GM18507 (cell line): ENCODE results near the gene MUC5B.

Experiments
- DNase-seq: peaks from one replicate; pipeline ENCODE4 v3.0.0; 2011; ENCODE audit warnings: low read depth; ENCODE audit not compliant: insufficient read length; ENCODE audit errors: extremely low spot score
- FAIRE-seq: peaks from 2 replicates; lab custom pipeline; 2011; peaks lifted over from hg19 to GRCh38; lab: Jason Lieb, UNC

MUC5B gene

DNA sequence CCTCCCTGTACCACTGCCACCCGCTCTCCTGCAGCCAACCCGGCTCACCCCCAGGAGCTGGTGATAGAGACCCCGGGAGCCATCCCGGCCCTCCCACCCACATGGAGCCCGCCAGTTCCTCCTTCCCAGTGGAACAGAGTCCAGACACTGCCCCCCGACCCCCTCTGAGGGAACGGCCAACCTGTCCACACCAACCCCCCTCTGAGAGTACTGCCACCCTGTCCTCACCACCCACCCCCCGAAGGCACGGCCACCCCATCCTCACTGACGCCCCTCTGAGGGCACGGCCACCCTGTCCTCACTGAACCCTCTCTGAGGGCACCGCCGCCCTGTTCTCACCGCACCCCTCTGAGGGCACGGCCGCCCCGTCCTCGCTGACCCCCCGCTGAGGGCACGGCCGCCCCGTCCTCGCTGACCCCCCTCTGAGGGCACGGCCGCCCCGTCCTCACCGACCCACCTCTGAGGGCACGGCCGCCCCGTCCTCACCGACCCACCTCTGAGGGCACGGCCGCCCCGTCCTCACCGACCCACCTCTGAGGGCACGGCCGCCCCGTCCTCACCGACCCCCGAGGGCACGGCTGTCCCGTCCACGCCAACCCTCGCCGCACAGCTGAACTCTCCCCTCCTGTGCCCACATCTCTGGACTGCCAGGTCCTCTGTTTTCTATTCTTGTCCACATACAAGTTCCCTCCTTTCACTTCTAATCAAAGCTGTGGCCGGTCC, 68.6 kb downstream of the MUC5B start:
- no peak for FAIRE-seq

GRCh38 chr11:1292018-1292643, 69.3 kb downstream of the MUC5B start:
- FAIRE-seq = no peak
- DNase-seq = no peak

More for the DNA sequence above, 68.6 kb downstream of the MUC5B start:
- DNase-seq = no peak

- FAIRE-seq (no peak), DNase-seq (no peak)
Measured at GRCh38 chr11:1292644-1293618, 70.1 kb downstream of the MUC5B start.

DNA sequence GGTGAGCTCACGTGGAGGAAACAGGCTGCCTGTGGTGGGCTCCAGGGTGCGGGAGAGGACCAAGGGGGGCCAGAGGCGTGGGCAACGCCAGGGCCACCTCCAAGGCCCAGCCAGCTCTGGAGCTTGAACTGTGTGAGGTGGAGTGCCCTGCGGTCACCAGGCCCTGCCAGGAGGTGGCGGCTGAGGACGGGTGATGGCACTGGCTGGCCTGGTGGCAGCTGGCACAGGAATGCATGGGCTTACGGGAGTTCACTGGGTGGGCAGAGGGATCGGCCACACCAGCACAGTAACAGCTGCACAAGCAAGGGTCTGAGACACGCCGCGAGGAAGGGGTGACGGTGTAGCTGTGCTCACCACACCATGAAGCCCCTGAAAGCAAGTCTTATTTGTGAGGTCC, 70.8 kb downstream of the MUC5B start:
- DNase-seq = no peak
- FAIRE-seq = no peak

DNA sequence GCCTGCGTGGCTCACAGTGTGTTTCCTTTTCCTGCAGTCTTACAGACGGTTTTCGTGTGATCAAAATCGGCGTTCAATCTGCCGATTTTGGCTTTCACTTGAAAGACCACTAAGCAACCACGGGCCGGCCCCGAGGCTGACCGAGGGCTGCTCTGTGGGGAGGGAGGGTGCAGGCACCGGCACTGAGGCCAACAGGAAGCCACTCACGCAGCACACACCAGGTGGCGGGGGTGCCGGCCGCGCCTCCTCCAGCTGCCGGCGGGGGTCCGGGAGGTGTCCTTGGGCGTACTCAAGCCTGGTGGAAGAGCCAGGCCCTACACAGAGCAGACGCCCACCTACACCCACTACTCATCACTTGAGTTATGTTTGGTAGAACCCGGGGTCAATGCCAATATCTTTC, 72.2 kb downstream of the MUC5B start:
- FAIRE-seq = no peak
- DNase-seq = no peak

DNA sequence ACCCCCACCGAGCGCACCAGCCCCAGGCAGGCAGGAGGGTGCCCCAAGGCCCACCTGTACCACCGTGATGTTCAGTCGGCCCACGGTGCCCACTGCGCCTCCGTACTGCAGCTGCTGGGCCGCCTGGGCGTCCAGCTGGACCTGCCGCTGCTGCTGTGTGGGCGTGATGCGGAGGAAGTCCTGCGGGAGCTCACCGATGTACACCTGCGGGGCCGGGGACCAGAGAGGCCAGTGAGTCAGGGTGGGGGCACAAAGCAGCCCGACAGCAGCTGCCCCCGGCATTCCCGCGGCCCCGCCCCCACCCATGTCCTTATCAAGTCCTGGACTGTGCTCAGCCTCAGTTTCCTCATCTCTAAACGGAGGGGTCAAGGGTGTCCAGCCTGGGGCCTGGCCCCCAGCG, 72.7 kb downstream of the MUC5B start:
- no peak for FAIRE-seq
- DNase-seq = no peak

GRCh38 chr11:1296287-1296686, 73.4 kb downstream of the MUC5B start:
- DNase-seq (no peak), FAIRE-seq (no peak)

DNA sequence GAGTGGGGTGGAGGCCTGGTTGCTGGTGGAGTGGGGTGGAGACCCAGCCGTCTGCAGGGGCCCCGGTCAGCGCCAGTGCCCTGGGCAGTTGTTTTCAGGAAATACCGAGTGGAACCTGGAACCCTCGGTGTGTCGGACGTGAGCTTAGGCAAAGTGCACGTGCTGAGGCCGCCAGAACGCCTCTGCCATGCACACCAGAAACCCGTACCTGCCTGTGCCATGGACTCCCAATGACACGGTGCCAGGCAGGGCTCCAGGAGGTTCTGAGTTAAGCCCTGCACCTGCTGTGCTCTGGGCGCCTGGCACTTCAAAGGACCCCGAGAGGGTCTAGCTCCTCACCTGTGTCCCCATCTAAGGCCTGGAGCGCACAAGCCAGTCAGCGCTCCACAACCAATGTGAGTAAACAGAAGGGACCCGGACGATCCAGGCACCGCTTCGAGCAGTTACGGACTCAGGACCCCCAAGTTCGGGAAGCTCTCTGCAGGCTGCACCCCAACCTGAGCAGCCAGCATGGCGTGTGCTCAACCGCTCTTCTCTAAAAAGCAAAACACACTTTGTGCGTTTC, 74.2 kb downstream of the MUC5B start:
- no peak for DNase-seq
- FAIRE-seq = no peak

GRCh38 chr11:1297576-1298473, 75.0 kb downstream of the MUC5B start:
- DNase-seq = no peak
- no peak for FAIRE-seq

GRCh38 chr11:1298695-1299492, 76.0 kb downstream of the MUC5B start:
- no peak for FAIRE-seq
- no peak for DNase-seq

- DNase-seq = no peak
Measured at GRCh38 chr11:1299621-1300020, 76.8 kb downstream of the MUC5B start.

GRCh38 chr11:1300121-1300520, 77.3 kb downstream of the MUC5B start:
- FAIRE-seq (no peak), DNase-seq (no peak)

More at GRCh38 chr11:1299621-1300020, 76.8 kb downstream of the MUC5B start:
- FAIRE-seq = no peak

DNA sequence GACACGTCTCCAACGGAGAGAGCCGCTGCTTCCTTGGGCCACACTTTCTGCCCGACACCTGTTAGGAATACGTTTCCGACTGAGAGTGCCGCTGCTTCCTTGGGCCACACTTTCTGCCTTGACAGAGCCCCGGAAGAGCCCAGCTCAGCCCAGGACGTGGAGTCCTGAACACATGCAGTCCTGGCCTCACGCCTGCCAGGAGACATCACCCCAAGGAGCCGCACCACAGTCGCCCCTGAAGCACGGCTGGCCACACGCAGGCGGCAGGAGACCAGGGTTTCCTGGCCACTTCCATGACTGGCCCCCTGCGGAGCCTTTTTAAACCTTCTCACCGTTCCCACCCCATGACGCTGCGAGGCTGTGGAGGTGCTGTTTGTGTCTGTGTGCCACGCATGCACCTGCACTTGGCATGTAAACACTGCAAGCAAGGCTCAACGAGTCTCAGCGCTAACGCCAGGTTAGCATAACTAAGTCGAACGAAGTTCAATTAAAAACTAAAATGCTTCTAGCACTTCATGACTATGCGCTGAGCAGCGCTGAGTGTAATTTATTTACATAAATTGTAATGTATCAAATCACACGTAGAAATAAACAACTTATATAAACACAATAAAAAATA, 77.8 kb downstream of the MUC5B start:
- no peak for FAIRE-seq

DNA sequence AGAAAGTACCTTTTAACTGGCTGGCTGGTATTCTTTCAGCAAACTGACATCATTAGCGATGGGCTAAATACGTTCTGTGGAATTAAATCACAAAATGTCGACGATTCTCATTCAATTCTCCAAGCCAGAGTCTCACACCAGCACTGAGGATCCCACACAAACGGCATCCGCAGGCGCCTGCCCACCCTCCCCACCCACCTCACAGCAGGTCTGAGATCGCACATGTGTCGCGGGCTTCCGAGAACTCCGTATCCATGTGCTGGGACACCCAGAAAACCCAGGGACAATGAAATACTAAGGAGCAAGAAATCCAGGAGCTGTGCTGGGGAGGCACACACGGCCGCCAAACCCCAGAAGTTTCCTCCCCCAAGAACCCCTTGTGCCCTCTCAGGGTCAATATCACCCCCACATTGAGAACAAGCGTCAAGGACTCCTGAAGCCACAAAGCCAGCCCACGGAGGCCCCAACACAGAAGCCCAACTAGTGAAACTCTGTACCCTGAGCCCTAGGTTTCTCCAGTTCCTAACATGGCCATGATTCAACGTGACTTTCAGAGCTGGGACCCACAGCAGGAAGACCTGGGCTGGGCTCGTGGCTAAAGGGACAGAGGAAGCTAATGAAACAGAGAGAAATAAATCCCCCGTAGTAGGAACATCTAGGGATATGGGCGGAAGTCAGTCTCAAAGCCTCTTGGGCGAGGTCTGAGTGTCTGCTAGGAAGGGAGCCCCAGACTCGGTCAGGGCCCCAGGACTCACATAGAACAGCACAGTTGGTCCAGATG, 78.5 kb downstream of the MUC5B start:
- no peak for FAIRE-seq
- no peak for DNase-seq

More for the DNA sequence above, 77.8 kb downstream of the MUC5B start:
- DNase-seq = no peak

DNA sequence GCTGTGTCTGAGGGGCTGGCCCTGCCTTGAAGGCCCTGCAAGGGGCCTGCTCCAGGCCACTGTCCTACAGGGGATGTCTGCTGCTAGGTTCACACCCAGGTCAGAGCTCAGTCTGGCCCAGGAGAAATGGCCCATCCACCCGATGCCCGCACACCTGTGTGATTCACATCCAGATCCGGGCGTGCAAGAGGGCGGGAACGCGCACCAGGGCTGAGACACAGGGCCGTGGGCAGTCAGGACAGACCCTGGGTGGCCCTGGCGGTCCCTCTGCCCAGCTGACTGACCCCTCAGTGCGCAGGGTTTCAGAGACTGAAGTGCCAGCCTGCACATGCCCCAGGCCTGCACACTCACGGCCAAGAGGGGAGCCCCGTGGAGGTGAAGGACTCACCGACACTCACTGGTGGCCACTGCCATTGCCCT, 79.2 kb downstream of the MUC5B start:
- FAIRE-seq (no peak), DNase-seq (no peak)

GRCh38 chr11:1302461-1303125, 79.7 kb downstream of the MUC5B start:
- DNase-seq = no peak
- no peak for FAIRE-seq
